ENCODE results near the gene KLF11. TPM values are rescaled to one million over a fixed set of nuclear protein-coding genes. Genes with fewer than 3 reads are reported as not detected.

Gene KLF11
- total and polyA plus RNA-seq, 2 of the 8 experiments (the other 6 are each of a cell fraction or from before 2014, with no cell fraction given) = 6.4 to 10.1 TPM

- Histone ChIP-seq H3K56ac (replicated peaks; ENCODE audit: insufficient read length, low read depth, low read length) (no peak overlapping the region), H3K27me3 (replicated peaks in 1 of 4; ENCODE audit: control insufficient read depth in 3 of 4, extremely low read depth in 1 of 4, insufficient read depth in 3 of 4, low read length in 3 of 4) (no peaks in the 10 kb centered on the region), H3K4me3 (ENCODE audit: extremely low read depth in 1 of 4, insufficient read depth in 2 of 4, low read depth in 3 of 4, low read length in 4 of 4) (no peak overlapping the region), H3K23ac (ENCODE audit: insufficient read length) (no peak overlapping the region), H3K14ac (ENCODE audit: insufficient read length) (no peak overlapping the region), H2AFZ (ENCODE audit: low read length) (no peak overlapping the region), H3K9ac (replicated peaks in 1 of 4; ENCODE audit: extremely low read depth in 1 of 4, low read depth in 3 of 4, low read length in 3 of 4) (no peak overlapping the region), H2BK5ac (ENCODE audit: low read depth, low read length) (no peak overlapping the region), H4K91ac (replicated peaks; ENCODE audit: insufficient read length, low read length) (no peak overlapping the region), H2AK5ac (ENCODE audit: low read depth, low read length) (no peak overlapping the region), H3K23me2 (ENCODE audit: low read depth, low read length) (peaks cover 3% of the 10 kb centered on the region; the same call in 1 of the 2 replicates), H3K4ac (replicated peaks; ENCODE audit: insufficient read length, low read depth, low read length) (no peak overlapping the region), H4K20me1 (replicated peaks in 1 of 2; ENCODE audit: control insufficient read depth in 1 of 2, insufficient read depth in 2 of 2, low read length in 2 of 2) (peaks cover 0 to 2% of the 10 kb centered on the region in 2 experiments), H2BK120ac (replicated peaks; ENCODE audit: low read depth, low read length) (no peak overlapping the region), H3K79me2 (ENCODE audit: control insufficient read depth in 1 of 2, insufficient read depth in 2 of 2, low read length in 2 of 2) (no peaks in the 10 kb centered on the region), H3K9me3 (ENCODE audit: insufficient read depth in 2 of 2, low read depth in 1 of 2, low read length in 1 of 2) (peaks cover 0 to 2% of the 10 kb centered on the region in 2 experiments; a peak in 1 of 4 replicates), H2BK12ac (ENCODE audit: low read depth, low read length) (no peak overlapping the region), H3K36me3 (ENCODE audit: control insufficient read depth in 2 of 4, insufficient read depth in 4 of 4, low read length in 3 of 4) (no peaks in the 10 kb centered on the region), H3K27ac (ENCODE audit: low read depth, low read length) (no peak overlapping the region), H3K4me1 (replicated peaks in 1 of 4; ENCODE audit: control insufficient read depth in 3 of 4, insufficient read depth in 4 of 4, low read length in 3 of 4) (no peaks in the 10 kb centered on the region), H3K79me1 (ENCODE audit: low read depth, low read length) (no peaks in the 10 kb centered on the region), H4K5ac (ENCODE audit: insufficient read length, low read depth, low read length) (no peak overlapping the region), H4K8ac (ENCODE audit: extremely low read depth, insufficient read depth, low read length) (no peak overlapping the region; the same call in 1 of the 2 replicates), H2BK20ac (ENCODE audit: low read length) (no peak overlapping the region), H3K4me2 (ENCODE audit: insufficient read depth in 1 of 2, low read depth in 2 of 2, low read length in 2 of 2) (no peak overlapping the region), H3K18ac (ENCODE audit: extremely low read depth, low read length) (no peak overlapping the region), H2BK15ac (ENCODE audit: low read length) (no peak overlapping the region)
- no peak for DNase-seq (ENCODE audit: low read depth in 1 of 2, low spot score in 2 of 2)
- CTCF ChIA-PET (ENCODE audit: partially characterized antibody) = interaction anchor here (0.6 to 1.1 kb wide), 4 partner anchors 14 to 907 kb away, joined by 3 to 4 read pairs (median 3); no protein-coding TSS in a partner anchor
- FAIRE-seq = no peak
- POLR2A ChIA-PET (ENCODE audit: partially characterized antibody) = no interaction called here
- no peak for TF ChIP-seq RFX5 (IDR thresholded peaks at IDR 0.05; ENCODE audit: borderline replicate concordance, low read depth, low read length)
- no peak for TF ChIP-seq KDM4A (IDR thresholded peaks at IDR 0.05; ENCODE audit: low read depth, low read length, severe bottlenecking)
- no peak for TF ChIP-seq MAFK (IDR thresholded peaks at IDR 0.05; ENCODE audit: low read depth, low read length)
- TF ChIP-seq EP300 (IDR thresholded peaks at IDR 0.05; ENCODE audit: borderline replicate concordance in 1 of 2, low read depth in 2 of 2, low read length in 2 of 2) = no peak
- no peak for TF ChIP-seq SP4 (IDR thresholded peaks at IDR 0.05; ENCODE audit: low read length)
- no peak for TF ChIP-seq SUZ12 (IDR thresholded peaks at IDR 0.05; ENCODE audit: low read length)
- WGBS, 2 experiments (ENCODE audit: extremely low coverage in 1 of 2, insufficient coverage in 1 of 2, insufficient read length in 1 of 2, insufficient replicate concordance in 2 of 2, low coverage in 1 of 2, low lambda C conversion rate in 2 of 2, missing lambda C conversion rate in 1 of 2) = 90% methylated on average over 31 of the region's 36 CpGs; no CpG with 5 or more reads in 1 of the 2 experiments
These were observed 33.3 kb upstream of the KLF11 start for GRCh38 chr2:10009811-10010781.
